Measurements from ENCODE around the gene KRTAP10-9. TPM values are rescaled to one million over a fixed set of nuclear protein-coding genes. Genes with fewer than 3 reads are reported as not detected.
"Not testable (repeated sequence)": the region's sequence is repeated elsewhere in the genome, so short reads cannot be mapped to it uniquely, and the experiment has no call there.

The KRTAP10-9 gene
- total and polyA plus RNA-seq, 5 donors from 2014 or later = not detected

GRCh38 chr21:44638506-44639330 is 11.8 kb downstream of the KRTAP10-9 start:
- not testable (repeated sequence) for H3K36me3 Mint-ChIP-seq; H3K4me3 ChIP-seq (ENCODE audit: low read depth, low read length); DNase-seq; H3K27ac ChIP-seq (ENCODE audit: insufficient read depth, low read length, poor library complexity, severe bottlenecking); H3K27me3 ChIP-seq (ENCODE audit: control insufficient read depth, insufficient read depth, low read length); H3K36me3 ChIP-seq (ENCODE audit: control insufficient read depth, insufficient read depth, low read length); H3K4me1 Mint-ChIP-seq; H3K27ac Mint-ChIP-seq; H3K4me1 ChIP-seq (ENCODE audit: control insufficient read depth, insufficient read depth, low read length, poor library complexity, severe bottlenecking); ATAC-seq (ENCODE audit: low read depth in 2 of 2); H3K4me3 Mint-ChIP-seq
- Mint-ChIP-seq H3K9me3 (peaks cover under 1 to 24% (median 14%) of the 10 kb centered on the region in 7 donors), H3K27me3 (peaks cover 10% of the 10 kb centered on the region)
- peaks cover 2 to 11% of the 10 kb centered on the region in 2 experiments for H3K9me3 ChIP-seq (ENCODE audit: control insufficient read depth in 2 of 2, low read length in 2 of 2)

- no peaks in the 10 kb centered on the region for H3K36me3 Mint-ChIP-seq
- no peaks in the 10 kb centered on the region for H3K36me3 ChIP-seq (ENCODE audit: control insufficient read depth, insufficient read depth, low read length)
- H3K27me3 ChIP-seq (ENCODE audit: control insufficient read depth, insufficient read depth, low read length) = peaks cover 6% of the 10 kb centered on the region
- H3K9me3 ChIP-seq (ENCODE audit: control insufficient read depth in 2 of 2, low read length in 2 of 2) = peaks cover 8 to 17% of the 10 kb centered on the region in 2 experiments
- no peak overlapping the region for H3K27ac Mint-ChIP-seq
- ATAC-seq (ENCODE audit: low read depth in 2 of 2) = no peak
- no peak for DNase-seq
- peaks cover 0 to 29% (median 15%) of the 10 kb centered on the region in 7 donors for H3K9me3 Mint-ChIP-seq
- no peak overlapping the region for H3K4me3 Mint-ChIP-seq
- no peaks in the 10 kb centered on the region for H3K4me1 Mint-ChIP-seq
- H3K4me3 ChIP-seq (ENCODE audit: low read depth, low read length) = no peak overlapping the region
- H3K4me1 ChIP-seq (ENCODE audit: control insufficient read depth, insufficient read depth, low read length, poor library complexity, severe bottlenecking) = no peaks in the 10 kb centered on the region
- no peak overlapping the region for H3K27ac ChIP-seq (ENCODE audit: insufficient read depth, low read length, poor library complexity, severe bottlenecking)
- peaks cover 5% of the 10 kb centered on the region for H3K27me3 Mint-ChIP-seq
Measured at GRCh38 chr21:44639331-44639655, 12.4 kb downstream of the KRTAP10-9 start.

DNA sequence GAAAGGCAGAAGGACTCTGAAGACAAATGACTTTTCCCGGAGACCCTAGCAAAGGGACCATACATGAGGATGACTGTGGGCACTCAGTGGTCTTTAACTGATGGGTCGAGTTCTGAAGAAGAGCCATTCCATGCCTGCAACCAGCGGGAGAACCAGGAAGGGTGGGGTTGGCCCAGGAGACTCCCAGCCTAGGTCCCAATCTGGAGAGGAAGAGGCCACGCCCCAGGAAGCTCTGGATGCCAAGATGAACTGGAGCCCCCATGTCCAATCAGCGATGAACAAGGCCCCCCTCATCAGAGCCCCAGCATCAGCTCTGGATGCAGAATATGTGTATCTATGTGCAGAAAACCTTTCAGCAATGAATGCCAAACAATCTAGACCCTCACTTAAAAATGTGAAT is 13.9 kb downstream of the KRTAP10-9 start:
- H3K36me3 Mint-ChIP-seq = no peaks in the 10 kb centered on the region
- Histone ChIP-seq H3K4me3 (ENCODE audit: low read depth, low read length) (no peak overlapping the region), H3K27ac (ENCODE audit: insufficient read depth, low read length, poor library complexity, severe bottlenecking) (no peak overlapping the region), H3K36me3 (ENCODE audit: control insufficient read depth, insufficient read depth, low read length) (no peaks in the 10 kb centered on the region), H3K4me1 (ENCODE audit: control insufficient read depth, insufficient read depth, low read length, poor library complexity, severe bottlenecking) (no peaks in the 10 kb centered on the region), H3K27me3 (ENCODE audit: control insufficient read depth, insufficient read depth, low read length) (peaks cover 4% of the 10 kb centered on the region), H3K9me3 (ENCODE audit: control insufficient read depth in 2 of 2, low read length in 2 of 2) (peaks cover 20 to 27% of the 10 kb centered on the region in 2 experiments)
- no peak overlapping the region for H3K27ac Mint-ChIP-seq
- no peaks in the 10 kb centered on the region for H3K27me3 Mint-ChIP-seq
- H3K4me3 Mint-ChIP-seq = no peak overlapping the region
- peaks cover 4 to 37% (median 17%) of the 10 kb centered on the region in 7 donors for H3K9me3 Mint-ChIP-seq
- no peaks in the 10 kb centered on the region for H3K4me1 Mint-ChIP-seq
- ATAC-seq (ENCODE audit: low read depth in 2 of 2) (no peak), DNase-seq (no peak)

DNA sequence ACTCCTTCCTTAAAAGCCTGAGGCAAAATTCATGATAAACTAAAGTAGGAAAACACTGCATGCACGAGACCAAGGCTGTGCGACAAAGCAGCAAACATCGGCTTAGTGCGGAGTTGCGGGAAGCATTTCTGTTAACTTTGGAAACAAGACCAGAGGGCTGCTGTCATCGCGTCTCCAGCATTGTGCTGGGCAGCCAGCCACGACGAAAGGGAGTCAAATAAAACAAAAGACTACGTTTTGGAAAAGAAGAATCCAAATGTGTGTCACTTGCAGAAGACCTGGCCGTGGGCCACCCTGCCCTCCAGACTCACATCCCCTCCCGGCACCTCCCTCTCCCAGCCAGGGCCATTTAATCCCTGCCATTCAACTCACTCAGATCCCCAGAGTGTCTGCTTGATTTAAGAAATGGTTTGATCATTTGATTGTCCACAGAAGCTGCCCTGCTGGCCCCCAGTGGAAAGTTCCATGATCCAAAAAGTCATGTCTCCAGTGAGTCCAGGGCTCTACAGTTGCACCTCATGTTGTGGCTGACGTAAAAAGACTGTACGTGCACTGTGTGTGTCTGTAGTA is 16.9 kb downstream of the KRTAP10-9 start:
- no peaks in the 10 kb centered on the region for H3K36me3 Mint-ChIP-seq
- peak overlapping the region in 1 of 3 donors; percentile 45 for H3K27ac Mint-ChIP-seq
- Histone ChIP-seq H3K27me3 (ENCODE audit: control insufficient read depth, insufficient read depth, low read length) (peaks cover 4% of the 10 kb centered on the region), H3K27ac (ENCODE audit: insufficient read depth, low read length, poor library complexity, severe bottlenecking) (no peak overlapping the region), H3K9me3 (ENCODE audit: control insufficient read depth in 2 of 2, low read length in 2 of 2) (peaks cover 20 to 27% of the 10 kb centered on the region in 2 experiments), H3K4me1 (ENCODE audit: control insufficient read depth, insufficient read depth, low read length, poor library complexity, severe bottlenecking) (no peaks in the 10 kb centered on the region), H3K4me3 (ENCODE audit: low read depth, low read length) (no peak overlapping the region), H3K36me3 (ENCODE audit: control insufficient read depth, insufficient read depth, low read length) (no peaks in the 10 kb centered on the region)
- DNase-seq (no peak), ATAC-seq (ENCODE audit: low read depth in 2 of 2) (no peak)
- H3K4me3 Mint-ChIP-seq = no peak overlapping the region
- no peaks in the 10 kb centered on the region for H3K4me1 Mint-ChIP-seq
- no peaks in the 10 kb centered on the region for H3K27me3 Mint-ChIP-seq
- peaks cover 4 to 37% (median 17%) of the 10 kb centered on the region in 7 donors for H3K9me3 Mint-ChIP-seq

GRCh38 chr21:44644878-44645277 is 18.0 kb downstream of the KRTAP10-9 start:
- Mint-ChIP-seq H3K4me3 (peak overlapping the region in 1 of 4 donors; percentile 68), H3K4me1 (no peaks in the 10 kb centered on the region), H3K9me3 (peaks cover 4 to 37% (median 17%) of the 10 kb centered on the region in 7 donors), H3K27ac (no peak overlapping the region), H3K36me3 (no peaks in the 10 kb centered on the region), H3K27me3 (no peaks in the 10 kb centered on the region)
- no peak overlapping the region for H3K27ac ChIP-seq (ENCODE audit: insufficient read depth, low read length, poor library complexity, severe bottlenecking)
- no peak for DNase-seq
- H3K4me3 ChIP-seq (ENCODE audit: low read depth, low read length) = no peak overlapping the region
- no peaks in the 10 kb centered on the region for H3K4me1 ChIP-seq (ENCODE audit: control insufficient read depth, insufficient read depth, low read length, poor library complexity, severe bottlenecking)
- no peak for ATAC-seq (ENCODE audit: low read depth in 2 of 2)
- H3K36me3 ChIP-seq (ENCODE audit: control insufficient read depth, insufficient read depth, low read length) = no peaks in the 10 kb centered on the region
- H3K9me3 ChIP-seq (ENCODE audit: control insufficient read depth in 2 of 2, low read length in 2 of 2) = peaks cover 20 to 27% of the 10 kb centered on the region in 2 experiments
- H3K27me3 ChIP-seq (ENCODE audit: control insufficient read depth, insufficient read depth, low read length) = peaks cover 4% of the 10 kb centered on the region

- not testable (repeated sequence) for H3K4me3 ChIP-seq (ENCODE audit: low read depth, low read length); H3K27me3 Mint-ChIP-seq; H3K27me3 ChIP-seq (ENCODE audit: control insufficient read depth, insufficient read depth, low read length); H3K4me1 Mint-ChIP-seq; H3K36me3 Mint-ChIP-seq; ATAC-seq (ENCODE audit: low read depth in 2 of 2); DNase-seq; H3K4me3 Mint-ChIP-seq; H3K36me3 ChIP-seq (ENCODE audit: control insufficient read depth, insufficient read depth, low read length); H3K4me1 ChIP-seq (ENCODE audit: control insufficient read depth, insufficient read depth, low read length, poor library complexity, severe bottlenecking); H3K27ac ChIP-seq (ENCODE audit: insufficient read depth, low read length, poor library complexity, severe bottlenecking)
- Mint-ChIP-seq H3K27ac (peak within 1 kb of the TSS in 1 of 3 donors; percentile 38), H3K9me3 (peaks cover 4 to 30% (median 11%) of the 10 kb centered on the region in 7 donors)
- H3K9me3 ChIP-seq (ENCODE audit: control insufficient read depth in 2 of 2, low read length in 2 of 2) = peaks cover 19 to 20% of the 10 kb centered on the region in 2 experiments
Measured at GRCh38 chr21:44646366-44647221, 19.7 kb downstream of the KRTAP10-9 start, which contains the start of gene KRTAP10-11. Gene KRTAP10-11, plus strand, starts transcription at chr21:44646414. Its CDS starts 45 bp downstream, at chr21:44646459.

GRCh38 chr21:44647222-44647552 is 20.3 kb downstream of the KRTAP10-9 start:
- no peak overlapping the region for H3K4me3 Mint-ChIP-seq

More at GRCh38 chr21:44647222-44647552, 20.3 kb downstream of the KRTAP10-9 start:
- Histone ChIP-seq H3K27ac (ENCODE audit: insufficient read depth, low read length, poor library complexity, severe bottlenecking) (no peak overlapping the region), H3K4me1 (ENCODE audit: control insufficient read depth, insufficient read depth, low read length, poor library complexity, severe bottlenecking) (no peaks in the 10 kb centered on the region), H3K9me3 (ENCODE audit: control insufficient read depth in 2 of 2, low read length in 2 of 2) (peaks cover 19 to 20% of the 10 kb centered on the region in 2 experiments), H3K36me3 (ENCODE audit: control insufficient read depth, insufficient read depth, low read length) (no peaks in the 10 kb centered on the region), H3K4me3 (ENCODE audit: low read depth, low read length) (no peak overlapping the region), H3K27me3 (ENCODE audit: control insufficient read depth, insufficient read depth, low read length) (no peaks in the 10 kb centered on the region)
- peak overlapping the region in 1 of 3 donors; percentile 38 for H3K27ac Mint-ChIP-seq
- no peaks in the 10 kb centered on the region for H3K27me3 Mint-ChIP-seq
- no peaks in the 10 kb centered on the region for H3K36me3 Mint-ChIP-seq
- no peak for DNase-seq
- ATAC-seq (ENCODE audit: low read depth in 2 of 2) = no peak
- H3K9me3 Mint-ChIP-seq = peaks cover 4 to 27% (median 9%) of the 10 kb centered on the region in 7 donors
- no peaks in the 10 kb centered on the region for H3K4me1 Mint-ChIP-seq
